NCI-H128 (cell line): ENCODE measurements around the gene STIP1.

Source experiments
- DNase-seq: peaks from one replicate; lab custom pipeline; 2025; ENCODE audit not compliant: unreplicated experiment; lab: John Stamatoyannopoulos, UW

The STIP1 gene

GRCh38 chr11:64196626-64197025, 10.7 kb downstream of the STIP1 start:
- no peak for DNase-seq

- no peak for DNase-seq
Observed at GRCh38 chr11:64198511-64198910, 12.5 kb downstream of the STIP1 start.

- DNase-seq: no peak
Observed at GRCh38 chr11:64201543-64201942, 15.6 kb downstream of the STIP1 start.

- no peak for DNase-seq
Observed at GRCh38 chr11:64202992-64203391, 17.0 kb downstream of the STIP1 start.

- no peak for DNase-seq
Observed at GRCh38 chr11:64203421-64204079, 17.6 kb downstream of the STIP1 start.

- DNase-seq: no peak
Observed at GRCh38 chr11:64204080-64204440, 18.1 kb downstream of the STIP1 start.

- DNase-seq: peak; percentile 93
Observed at GRCh38 chr11:64204464-64204989, 18.6 kb downstream of the STIP1 start.

GRCh38 chr11:64206457-64207255, 20.7 kb downstream of the STIP1 start, which contains the start of gene FERMT3:
FERMT3 (plus strand) TSS chr11:64206721; CDS start chr11:64207365, 644 bp downstream.
- no peak for DNase-seq

- DNase-seq: no peak
Observed at GRCh38 chr11:64207256-64208085, 21.5 kb downstream of the STIP1 start.

- no peak for DNase-seq
Observed at GRCh38 chr11:64208086-64208795, 22.3 kb downstream of the STIP1 start.

GRCh38 chr11:64208796-64209562, 23.0 kb downstream of the STIP1 start:
- DNase-seq: no peak

- no peak for DNase-seq
Observed at GRCh38 chr11:64209563-64209843, 23.5 kb downstream of the STIP1 start.

- no peak for DNase-seq
Observed at GRCh38 chr11:64210301-64211020, 24.5 kb downstream of the STIP1 start.

- no peak for DNase-seq
Observed at GRCh38 chr11:64211181-64211872, 25.4 kb downstream of the STIP1 start.

GRCh38 chr11:64216879-64217278, 30.9 kb downstream of the STIP1 start:
- no peak for DNase-seq

- DNase-seq: no peak
Observed at GRCh38 chr11:64218628-64219353, 32.8 kb downstream of the STIP1 start.

- no peak for DNase-seq
Observed at GRCh38 chr11:64219354-64219684, 33.3 kb downstream of the STIP1 start.

GRCh38 chr11:64219755-64220154, 33.8 kb downstream of the STIP1 start:
- DNase-seq: no peak
